GM13977 (cell line): ENCODE data around the gene TOMM5.

Experiments
- DNase-seq: peaks from one replicate; pipeline ENCODE4 v3.0.0; 2012; ENCODE audit warnings: low spot score
- in situ Hi-C: fragments of 300-500 bp; cut with MboI; formaldehyde crosslinking; loops from one replicate; pipeline ENCODE4 v1.12.0; 2022; ENCODE audit warnings: low sequenced_read_pairs, low pct_unique_long_range_greater_than_20kb, mixed read lengths, inconsistent platforms; ENCODE audit not compliant: unreplicated experiment
- TF ChIP-seq, protein P1 (sequence below): IDR thresholded peaks from 2 replicates; pipeline ENCODE4 v1.5.1; 2012; ENCODE audit warnings: mild to moderate bottlenecking, control low read depth; ENCODE audit not compliant: insufficient read depth; ENCODE audit errors: extremely low read depth, missing control alignments

TOMM5 gene

GRCh38 chr9:37623267-37623666 lies 30.9 kb upstream of the TOMM5 start:
- in situ Hi-C loops = no loop called here
- TF ChIP-seq, protein P1, sequence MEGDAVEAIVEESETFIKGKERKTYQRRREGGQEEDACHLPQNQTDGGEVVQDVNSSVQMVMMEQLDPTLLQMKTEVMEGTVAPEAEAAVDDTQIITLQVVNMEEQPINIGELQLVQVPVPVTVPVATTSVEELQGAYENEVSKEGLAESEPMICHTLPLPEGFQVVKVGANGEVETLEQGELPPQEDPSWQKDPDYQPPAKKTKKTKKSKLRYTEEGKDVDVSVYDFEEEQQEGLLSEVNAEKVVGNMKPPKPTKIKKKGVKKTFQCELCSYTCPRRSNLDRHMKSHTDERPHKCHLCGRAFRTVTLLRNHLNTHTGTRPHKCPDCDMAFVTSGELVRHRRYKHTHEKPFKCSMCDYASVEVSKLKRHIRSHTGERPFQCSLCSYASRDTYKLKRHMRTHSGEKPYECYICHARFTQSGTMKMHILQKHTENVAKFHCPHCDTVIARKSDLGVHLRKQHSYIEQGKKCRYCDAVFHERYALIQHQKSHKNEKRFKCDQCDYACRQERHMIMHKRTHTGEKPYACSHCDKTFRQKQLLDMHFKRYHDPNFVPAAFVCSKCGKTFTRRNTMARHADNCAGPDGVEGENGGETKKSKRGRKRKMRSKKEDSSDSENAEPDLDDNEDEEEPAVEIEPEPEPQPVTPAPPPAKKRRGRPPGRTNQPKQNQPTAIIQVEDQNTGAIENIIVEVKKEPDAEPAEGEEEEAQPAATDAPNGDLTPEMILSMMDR = no peak
- DNase-seq = no peak

DNA sequence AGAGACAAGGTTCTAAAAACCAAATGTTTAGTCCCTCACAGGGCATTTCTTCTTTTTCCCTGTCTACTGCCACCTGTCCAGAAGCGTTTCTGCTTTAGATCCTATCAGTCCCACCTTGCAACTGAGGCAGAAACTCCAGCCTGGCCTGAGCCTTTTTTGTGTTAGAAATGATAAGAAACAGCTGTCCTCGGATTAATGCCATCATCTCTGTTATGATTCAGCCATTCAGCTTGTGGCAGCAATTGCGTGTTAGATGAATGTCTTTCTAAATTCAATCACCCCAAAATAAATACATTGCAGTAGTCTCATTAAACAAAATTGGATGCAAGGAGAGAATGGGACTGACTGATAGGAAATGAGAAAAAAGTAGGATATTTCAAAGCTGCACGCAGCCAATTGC lies 30.1 kb upstream of the TOMM5 start:
- in situ Hi-C loops = no loop called here
- no peak for DNase-seq
- TF ChIP-seq, protein P1 = no peak

GRCh38 chr9:37621273-37622121 lies 29.1 kb upstream of the TOMM5 start:
- in situ Hi-C loops = no loop called here
- TF ChIP-seq, protein P1 = no peak
- no peak for DNase-seq

GRCh38 chr9:37620396-37620795 lies 28.0 kb upstream of the TOMM5 start:
- in situ Hi-C loops = no loop called here
- DNase-seq = no peak
- TF ChIP-seq, protein P1 = no peak

GRCh38 chr9:37619806-37620205 lies 27.4 kb upstream of the TOMM5 start:
- DNase-seq = no peak
- in situ Hi-C loops = no loop called here
- TF ChIP-seq, protein P1 = no peak

DNA sequence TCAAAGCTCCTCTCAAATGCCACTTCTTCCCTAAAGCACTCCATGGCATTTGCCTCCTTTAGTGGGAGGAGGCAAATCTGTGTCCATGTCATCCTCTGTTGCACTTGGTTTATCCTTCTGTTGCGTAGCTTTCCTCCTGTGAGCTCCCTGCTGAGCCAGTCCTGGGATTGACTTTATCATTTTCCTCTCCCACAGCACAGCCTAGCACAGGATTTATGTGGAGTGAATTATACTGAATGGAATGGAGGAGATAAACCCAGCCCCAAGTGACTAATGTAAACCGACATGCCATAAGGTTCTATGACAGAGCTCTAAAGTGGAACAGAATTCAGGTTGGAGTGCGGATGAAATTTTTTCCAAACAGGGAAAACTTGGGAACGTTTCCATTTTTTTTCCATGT lies 26.4 kb upstream of the TOMM5 start:
- in situ Hi-C loops = no loop called here
- no peak for DNase-seq
- TF ChIP-seq, protein P1 = no peak
